Measurements from ENCODE around the gene PRAMEF10. TPM values are rescaled to one million over a fixed set of nuclear protein-coding genes. Genes with fewer than 3 reads are reported as not detected.
"Not testable (repeated sequence)": the region's sequence is repeated elsewhere in the genome, so short reads cannot be mapped to it uniquely, and the experiment has no call there.

PRAMEF10 gene
- total RNA-seq, 2 donors from 2014 or later, result not detected

GRCh38 chr1:12899186-12899585, 1.1 kb upstream of the PRAMEF10 start:
- H3K27me3 ChIP-seq (ENCODE audit: control insufficient read depth, insufficient read depth, low read length, poor library complexity, severe bottlenecking); H3K9me3 ChIP-seq (ENCODE audit: control insufficient read depth, low read length); H3K4me3 Mint-ChIP-seq; H3K9ac ChIP-seq (ENCODE audit: extremely low read depth, low read length, poor library complexity, severe bottlenecking); H3K36me3 Mint-ChIP-seq (ENCODE audit: low read depth); H3K36me3 ChIP-seq (ENCODE audit: control insufficient read depth, insufficient read depth, low read length); H3K4me3 ChIP-seq (ENCODE audit: low read length); DNase-seq; H3K27ac Mint-ChIP-seq; H3K4me1 Mint-ChIP-seq; H3K27ac ChIP-seq (ENCODE audit: low read depth, low read length); H3K9me3 Mint-ChIP-seq; H3K4me1 ChIP-seq (ENCODE audit: control insufficient read depth, insufficient read depth, low read length); H3K27me3 Mint-ChIP-seq (ENCODE audit: insufficient read depth): not testable (repeated sequence)

GRCh38 chr1:12886101-12886500, 12.0 kb downstream of the PRAMEF10 start, which contains the start of gene PRAMEF4:
Gene PRAMEF4 (minus strand): TSS chr1:12886201. CDS start chr1:12883394, 2,807 bp downstream.
- H3K27me3 ChIP-seq (ENCODE audit: control insufficient read depth, insufficient read depth, low read length, poor library complexity, severe bottlenecking); H3K4me1 ChIP-seq (ENCODE audit: control insufficient read depth, insufficient read depth, low read length); H3K9me3 ChIP-seq (ENCODE audit: control insufficient read depth, low read length); H3K27ac ChIP-seq (ENCODE audit: low read depth, low read length); H3K36me3 Mint-ChIP-seq (ENCODE audit: low read depth); H3K36me3 ChIP-seq (ENCODE audit: control insufficient read depth, insufficient read depth, low read length); H3K4me3 Mint-ChIP-seq; H3K4me3 ChIP-seq (ENCODE audit: low read length); H3K4me1 Mint-ChIP-seq; H3K27ac Mint-ChIP-seq; H3K27me3 Mint-ChIP-seq (ENCODE audit: insufficient read depth); H3K9ac ChIP-seq (ENCODE audit: extremely low read depth, low read length, poor library complexity, severe bottlenecking); DNase-seq: not testable (repeated sequence)
- H3K9me3 Mint-ChIP-seq, result peaks cover 34% of the 10 kb centered on the region
- WGBS, 2 experiments (ENCODE audit: insufficient coverage in 1 of 2, insufficient read length in 1 of 2), result 66 to 83% methylated on average over 1 to 2 of the region's 3 CpGs

- H3K4me3 Mint-ChIP-seq; H3K36me3 ChIP-seq (ENCODE audit: control insufficient read depth, insufficient read depth, low read length); DNase-seq; H3K9ac ChIP-seq (ENCODE audit: extremely low read depth, low read length, poor library complexity, severe bottlenecking); H3K4me1 Mint-ChIP-seq; H3K27me3 ChIP-seq (ENCODE audit: control insufficient read depth, insufficient read depth, low read length, poor library complexity, severe bottlenecking); H3K27ac ChIP-seq (ENCODE audit: low read depth, low read length); H3K4me1 ChIP-seq (ENCODE audit: control insufficient read depth, insufficient read depth, low read length); H3K4me3 ChIP-seq (ENCODE audit: low read length); H3K27ac Mint-ChIP-seq; H3K36me3 Mint-ChIP-seq (ENCODE audit: low read depth); H3K9me3 ChIP-seq (ENCODE audit: control insufficient read depth, low read length); H3K27me3 Mint-ChIP-seq (ENCODE audit: insufficient read depth): not testable (repeated sequence)
- 63% methylated on average over 3 of the region's 4 CpGs; no CpG with 5 or more reads in 1 of the 2 experiments for WGBS, 2 experiments (ENCODE audit: insufficient coverage in 1 of 2, insufficient read length in 1 of 2)
- peaks cover 15% of the 10 kb centered on the region for H3K9me3 Mint-ChIP-seq
Measured at GRCh38 chr1:12878453-12878852, 19.6 kb downstream of the PRAMEF10 start.

GRCh38 chr1:12863131-12863880, 34.8 kb downstream of the PRAMEF10 start:
- H3K36me3 Mint-ChIP-seq (ENCODE audit: low read depth); H3K4me1 Mint-ChIP-seq; H3K4me1 ChIP-seq (ENCODE audit: control insufficient read depth, insufficient read depth, low read length); DNase-seq; H3K27me3 Mint-ChIP-seq (ENCODE audit: insufficient read depth); H3K27me3 ChIP-seq (ENCODE audit: control insufficient read depth, insufficient read depth, low read length, poor library complexity, severe bottlenecking); H3K27ac Mint-ChIP-seq; H3K4me3 ChIP-seq (ENCODE audit: low read length); H3K9me3 ChIP-seq (ENCODE audit: control insufficient read depth, low read length); H3K4me3 Mint-ChIP-seq; H3K9ac ChIP-seq (ENCODE audit: extremely low read depth, low read length, poor library complexity, severe bottlenecking); H3K27ac ChIP-seq (ENCODE audit: low read depth, low read length); H3K36me3 ChIP-seq (ENCODE audit: control insufficient read depth, insufficient read depth, low read length): not testable (repeated sequence)
- peaks cover 54% of the 10 kb centered on the region for H3K9me3 Mint-ChIP-seq
- no CpG with 5 or more reads among the region's 7 CpGs for WGBS, 2 experiments (ENCODE audit: insufficient coverage in 1 of 2, insufficient read length in 1 of 2)

- not testable (repeated sequence) for H3K27me3 ChIP-seq (ENCODE audit: control insufficient read depth, insufficient read depth, low read length, poor library complexity, severe bottlenecking); H3K36me3 ChIP-seq (ENCODE audit: control insufficient read depth, insufficient read depth, low read length); DNase-seq; H3K27ac Mint-ChIP-seq; H3K27me3 Mint-ChIP-seq (ENCODE audit: insufficient read depth); H3K27ac ChIP-seq (ENCODE audit: low read depth, low read length); H3K9ac ChIP-seq (ENCODE audit: extremely low read depth, low read length, poor library complexity, severe bottlenecking); H3K4me1 Mint-ChIP-seq; H3K4me3 Mint-ChIP-seq; H3K4me1 ChIP-seq (ENCODE audit: control insufficient read depth, insufficient read depth, low read length); H3K36me3 Mint-ChIP-seq (ENCODE audit: low read depth); H3K4me3 ChIP-seq (ENCODE audit: low read length)
- no CpG with 5 or more reads among the region's 2 CpGs for WGBS, 2 experiments (ENCODE audit: insufficient coverage in 1 of 2, insufficient read length in 1 of 2)
- peaks cover 13% of the 10 kb centered on the region for H3K9me3 ChIP-seq (ENCODE audit: control insufficient read depth, low read length)
- H3K9me3 Mint-ChIP-seq, result peaks cover 78% of the 10 kb centered on the region
Measured at GRCh38 chr1:12856786-12857185, 41.3 kb downstream of the PRAMEF10 start, which contains the start of gene PRAMEF2. Gene PRAMEF2 (plus strand): TSS chr1:12857086. CDS start chr1:12859010, 1,924 bp downstream.

All from endodermal cell (in vitro differentiated cells).